Activated T-cell treated with anti-CD3 and anti-CD28 coated beads, Interleukin-2, amount 50 U/mL, for 1 hour (primary cell): Measurements from ENCODE around the gene ULK4.
"Not testable (repeated sequence)": the region's sequence is repeated elsewhere in the genome, so short reads cannot be mapped to it uniquely, and the experiment has no call there.

Experiments
- DNase-seq: peaks from one replicate; pipeline ENCODE4 v3.0.0-alpha.2; 2020

ULK4 gene

DNA sequence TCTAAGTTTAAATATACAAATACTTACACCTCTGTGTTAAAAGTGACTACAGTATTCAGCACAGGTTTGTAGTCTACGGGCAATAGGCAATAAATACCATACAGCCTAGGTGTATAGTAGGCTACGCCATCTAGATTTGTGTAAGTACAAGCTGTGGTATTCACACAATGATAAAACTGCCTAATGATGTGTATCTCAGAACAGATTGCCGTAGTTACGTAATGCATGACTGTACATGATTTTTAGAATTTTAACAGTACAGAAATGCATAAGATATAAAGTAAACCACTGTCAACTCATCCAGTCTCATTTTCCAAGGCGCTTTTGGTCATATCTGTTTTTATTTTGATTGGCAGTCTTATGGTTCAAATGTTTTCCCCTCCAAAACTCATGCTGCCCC is 396.9 kb downstream of the ULK4 start:
- DNase-seq, result no peak

DNA sequence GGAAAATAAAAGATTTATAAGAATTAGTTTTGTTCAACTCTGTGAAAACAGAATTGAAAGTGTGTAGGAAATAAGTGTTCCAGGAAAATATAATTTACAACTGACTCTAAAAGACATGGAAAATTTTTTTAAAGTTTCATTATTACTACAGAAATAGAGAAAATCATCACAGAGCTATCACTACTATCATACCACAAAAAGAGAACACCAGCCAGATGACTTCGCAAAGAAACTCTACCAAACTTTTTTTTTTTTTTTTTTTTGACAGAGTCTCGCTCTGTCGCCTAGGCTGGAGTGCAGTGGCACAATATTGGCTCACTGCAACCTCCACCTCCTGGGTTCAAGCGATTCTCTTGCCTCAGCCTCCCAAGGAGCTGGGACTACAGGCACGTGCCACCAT is 405.7 kb downstream of the ULK4 start:
- not testable (repeated sequence) for DNase-seq

DNA sequence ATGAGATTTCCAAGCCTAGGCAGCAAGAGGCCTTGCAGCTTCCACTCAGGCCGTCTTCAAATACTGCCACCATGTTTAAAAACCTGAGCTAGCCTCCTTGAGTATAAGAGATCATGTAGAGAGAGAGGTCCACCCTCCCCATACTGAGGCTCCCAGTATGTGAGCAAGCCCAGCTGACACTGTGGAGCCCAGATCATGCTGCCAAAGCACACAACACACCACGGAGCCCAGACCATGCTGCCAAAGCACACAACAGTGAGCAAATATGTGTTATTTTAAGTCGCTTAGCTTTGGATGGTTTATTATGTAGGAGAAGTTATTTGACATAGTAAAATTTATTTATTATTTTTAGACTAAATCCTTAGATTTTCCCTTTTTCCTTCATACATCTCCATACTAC is 428.9 kb downstream of the ULK4 start:
- no peak for DNase-seq

DNA sequence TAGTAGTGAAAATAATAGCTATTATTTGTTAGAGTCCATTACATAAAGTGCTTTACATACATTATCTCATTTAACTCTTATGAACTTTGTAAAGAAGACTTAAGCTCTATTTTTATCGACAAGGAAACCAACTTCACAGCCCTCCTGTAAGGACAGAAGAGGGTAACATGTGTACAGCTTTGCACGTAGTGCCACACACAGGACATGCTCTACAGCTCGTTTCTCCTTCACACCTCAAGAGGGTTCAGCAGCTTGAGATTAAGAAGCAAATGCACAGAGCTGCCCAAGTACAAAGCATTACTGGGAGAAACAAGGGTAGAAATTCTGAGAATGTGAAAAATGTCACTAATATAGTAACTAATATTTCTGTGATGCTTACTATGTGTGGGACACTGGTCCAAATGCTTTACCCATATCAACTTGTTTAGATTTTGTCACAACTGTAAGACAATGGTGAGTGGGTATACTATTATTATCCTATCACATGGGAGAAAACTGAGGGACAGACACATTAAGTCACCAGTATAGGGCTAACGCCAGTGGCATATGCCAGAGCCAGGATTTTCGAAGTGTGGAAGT is 434.8 kb downstream of the ULK4 start:
- DNase-seq, result no peak

DNA sequence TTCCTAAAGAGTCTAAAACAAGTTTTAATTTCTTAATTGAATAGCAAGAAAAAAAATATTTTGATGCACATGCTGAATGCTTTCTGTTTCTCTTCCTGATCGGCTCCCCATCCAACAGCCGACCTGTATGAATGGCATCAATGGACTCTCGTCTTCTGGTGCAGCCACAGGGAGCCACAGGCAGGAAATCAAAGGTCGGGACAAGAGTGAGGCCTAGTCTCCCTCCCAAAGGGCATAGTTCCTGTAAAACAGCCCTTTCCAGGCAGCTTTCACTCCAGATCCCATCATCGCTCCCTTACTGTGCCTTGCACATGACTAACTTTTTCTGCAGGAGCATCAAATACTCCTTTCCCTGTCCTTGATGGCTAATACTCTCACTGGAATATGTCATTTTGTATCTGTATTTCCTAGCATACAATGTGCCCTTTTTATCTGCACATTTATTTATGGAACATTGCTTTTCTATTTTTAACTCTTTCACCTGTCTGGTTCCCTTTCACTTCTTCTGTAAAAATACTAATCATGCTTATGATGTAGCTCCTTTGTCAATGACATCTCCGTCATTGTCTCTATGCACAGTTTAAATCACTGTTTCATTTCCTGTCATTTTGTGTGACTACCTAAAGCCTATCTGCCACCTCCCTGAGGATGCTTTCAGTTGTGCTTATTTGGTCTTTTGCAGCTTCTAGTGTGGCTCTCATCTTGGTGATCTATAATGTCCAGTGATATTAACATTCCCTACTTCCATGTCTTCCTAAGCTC is 436.4 kb downstream of the ULK4 start:
- no peak for DNase-seq

DNA sequence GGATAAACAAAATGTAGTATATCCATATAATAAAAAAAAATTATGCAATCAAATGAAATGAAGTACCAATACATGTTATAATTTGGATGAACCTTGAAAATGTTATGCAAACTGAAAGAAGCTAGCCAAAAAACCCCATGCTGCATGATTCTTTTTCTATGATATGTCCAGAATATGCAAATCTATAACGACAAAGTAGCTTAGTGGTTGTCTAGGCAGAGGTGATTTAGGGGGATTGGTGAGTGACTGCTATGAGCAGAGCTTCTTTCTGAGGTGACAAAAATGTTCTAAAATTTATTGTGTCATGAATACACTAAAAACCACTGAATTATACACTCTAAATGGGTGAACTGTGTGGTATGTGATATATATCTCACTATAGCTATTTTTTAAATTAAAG is 438.0 kb downstream of the ULK4 start:
- no peak for DNase-seq

DNA sequence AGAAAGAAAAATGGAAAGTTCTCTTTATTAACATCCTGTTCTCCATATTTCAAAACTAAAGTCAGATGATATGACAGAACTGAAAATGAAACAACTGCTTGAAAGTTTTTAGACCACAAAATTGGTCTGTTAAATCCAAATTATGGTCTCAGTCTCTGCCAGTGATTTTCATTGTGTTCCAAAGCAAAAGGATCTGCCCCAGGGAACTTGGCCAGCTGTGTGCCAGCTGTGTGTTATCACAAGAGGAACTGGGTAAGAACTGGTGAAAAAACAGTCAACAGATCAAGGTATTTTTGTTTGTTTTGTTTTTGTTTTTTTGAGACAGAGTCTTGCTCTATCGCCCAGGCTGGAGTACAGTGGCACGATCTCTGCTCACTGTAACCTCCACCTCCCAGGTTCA is 439.3 kb downstream of the ULK4 start:
- DNase-seq, result no peak

DNA sequence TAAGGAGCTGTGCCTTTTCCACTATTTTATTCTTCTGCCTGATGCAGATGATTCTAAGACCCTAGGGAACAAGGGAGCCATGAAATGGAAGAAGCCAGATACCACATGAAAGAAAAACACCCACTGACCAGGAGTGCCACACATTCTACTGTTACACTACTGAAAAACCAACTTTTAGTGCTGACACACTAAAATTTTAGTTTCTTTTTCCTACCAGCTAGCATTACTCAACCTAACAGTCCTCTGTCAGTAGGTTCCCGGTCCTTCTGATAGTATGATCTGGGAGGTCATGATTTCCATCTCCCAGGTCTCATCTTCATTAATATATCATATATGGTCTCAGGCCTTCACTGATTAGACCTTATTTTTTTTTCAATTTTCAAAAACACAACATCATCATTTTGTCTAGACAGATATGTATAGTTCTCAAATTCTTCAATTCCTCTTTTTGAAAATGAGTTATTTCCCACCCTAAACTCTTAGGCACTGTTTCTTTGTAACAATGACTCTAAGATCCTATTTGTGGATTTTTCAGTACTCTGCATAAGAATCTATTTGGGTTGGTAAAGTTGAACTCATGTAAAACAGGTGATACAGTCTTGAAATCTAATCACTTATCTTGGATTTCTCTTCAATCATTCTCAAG is 440.8 kb downstream of the ULK4 start:
- no peak for DNase-seq

DNA sequence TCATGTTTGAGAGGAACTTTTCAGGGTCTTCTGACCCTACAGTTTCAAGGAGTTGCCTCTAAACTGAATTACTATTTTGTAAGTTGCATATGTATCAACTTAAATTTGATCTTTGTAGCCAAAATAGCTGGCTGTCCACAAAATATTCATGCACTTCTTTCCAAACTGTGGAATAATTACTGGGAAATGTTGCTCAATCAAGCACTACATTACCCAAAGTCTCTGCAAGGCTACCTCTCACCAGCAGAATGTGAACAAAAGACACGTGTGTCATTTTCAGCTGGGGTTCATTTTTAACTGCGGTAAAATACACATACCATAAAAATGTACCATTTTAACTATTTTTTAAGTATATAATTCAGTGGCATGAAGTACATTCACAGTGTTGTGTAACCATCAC is 442.2 kb downstream of the ULK4 start:
- no peak for DNase-seq

DNA sequence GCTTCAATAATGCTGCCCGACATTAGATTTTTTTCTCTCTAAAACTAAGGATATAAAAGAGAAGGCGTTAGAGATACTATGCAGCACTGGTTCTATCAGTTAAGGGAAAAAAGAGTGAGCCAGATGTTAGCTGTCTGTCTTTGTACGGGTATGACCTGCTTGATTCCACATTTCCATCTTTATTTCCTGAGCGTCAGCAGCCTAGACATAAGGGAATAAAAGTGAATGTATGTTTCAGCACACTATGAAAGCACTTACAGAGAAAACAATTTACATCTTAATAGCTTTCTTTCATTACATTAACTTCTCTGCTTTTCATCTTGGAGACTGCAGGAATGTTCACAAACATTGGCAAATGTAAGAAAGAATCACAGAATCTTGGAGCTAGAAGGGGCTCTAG is 443.3 kb downstream of the ULK4 start:
- no peak for DNase-seq

DNA sequence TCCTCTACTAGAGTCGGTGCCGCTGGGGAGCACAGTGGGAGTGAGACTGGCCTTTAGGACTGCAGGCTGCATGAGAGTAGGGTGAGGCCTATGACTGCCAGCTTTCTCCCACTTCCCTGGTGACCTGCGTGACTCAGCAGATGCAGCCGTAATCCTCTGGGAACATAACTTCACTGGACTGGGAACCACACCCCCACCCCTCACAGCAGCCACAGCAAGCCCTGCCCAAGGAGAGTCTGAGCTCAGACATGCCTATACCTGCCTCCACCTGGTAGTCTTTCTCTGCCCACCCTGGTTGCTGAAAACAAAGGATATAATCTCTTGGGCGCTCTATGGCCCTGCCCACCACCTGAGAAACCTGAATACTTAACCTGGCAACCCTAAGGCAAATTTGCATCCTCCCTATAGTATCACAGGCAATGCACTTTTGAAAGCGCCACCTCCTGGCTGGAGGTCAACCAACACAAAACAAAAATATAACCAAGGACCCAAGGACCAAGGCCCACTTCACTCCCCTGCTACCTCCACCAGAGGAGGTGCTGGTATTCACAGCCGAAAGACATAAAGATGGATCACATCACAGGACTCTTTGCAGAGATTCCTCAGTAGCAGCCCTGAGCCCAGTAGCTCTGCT is 453.7 kb downstream of the ULK4 start:
- no peak for DNase-seq

DNA sequence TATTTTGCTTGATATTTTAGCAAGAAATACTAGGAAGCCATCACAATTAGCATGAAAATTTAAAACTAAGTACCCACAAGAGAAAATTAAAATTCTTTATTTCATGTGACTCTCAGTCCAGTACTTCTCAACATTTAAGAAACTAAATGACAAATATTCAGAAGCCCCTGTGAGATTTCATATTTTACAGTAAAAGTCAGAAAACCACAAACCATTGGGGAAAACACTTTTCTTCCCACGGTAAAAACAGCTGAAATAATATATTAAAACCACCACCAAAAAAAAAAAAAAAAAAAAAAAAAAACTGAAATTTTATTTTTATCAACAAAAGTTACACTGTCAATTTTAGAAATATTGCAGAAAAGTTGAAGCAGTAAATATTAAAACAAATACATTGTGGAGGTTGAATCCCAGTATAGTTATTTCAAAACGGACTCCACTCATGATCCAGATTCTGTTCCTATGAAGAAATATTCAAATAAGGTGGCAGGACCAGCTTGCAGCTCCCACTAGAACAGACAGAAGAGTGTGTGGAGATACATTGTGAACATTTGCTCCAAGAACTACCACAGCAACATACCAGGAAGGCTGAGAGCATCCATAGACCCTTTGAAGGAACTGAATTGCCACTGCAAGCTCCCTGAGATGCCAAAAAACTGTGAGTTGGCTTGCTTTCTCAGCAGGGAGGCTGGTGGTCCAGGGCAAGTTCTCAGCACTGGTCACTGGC is 454.4 kb downstream of the ULK4 start:
- DNase-seq, result no peak

DNA sequence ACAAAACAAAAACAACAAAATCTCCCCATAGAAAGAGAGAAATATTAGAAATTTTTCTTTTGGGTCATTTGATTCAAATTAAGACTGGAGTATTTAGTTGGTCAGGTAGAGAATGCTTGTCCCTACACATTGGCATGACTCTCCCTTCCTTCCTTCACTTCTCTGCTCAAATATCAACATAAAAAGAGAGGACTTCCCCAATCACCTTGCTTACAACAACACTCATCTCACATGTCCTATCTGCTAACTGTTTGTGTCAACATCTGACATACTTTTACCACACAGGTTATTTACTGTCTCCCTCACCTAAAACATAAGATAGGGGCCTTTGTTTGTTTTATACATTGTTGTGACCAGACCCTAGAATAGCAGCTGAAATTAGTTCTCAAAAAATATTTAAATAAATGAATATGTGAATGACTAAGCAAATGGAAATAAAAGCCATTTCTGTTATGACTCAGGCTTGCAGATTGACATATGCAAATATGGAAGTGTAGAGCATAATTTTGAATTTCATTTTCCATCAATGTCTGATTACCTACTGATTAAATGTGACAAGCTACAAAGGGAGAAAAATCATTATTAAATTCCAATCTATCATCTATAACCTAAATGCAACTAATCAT is 457.8 kb downstream of the ULK4 start:
- DNase-seq, result no peak

DNA sequence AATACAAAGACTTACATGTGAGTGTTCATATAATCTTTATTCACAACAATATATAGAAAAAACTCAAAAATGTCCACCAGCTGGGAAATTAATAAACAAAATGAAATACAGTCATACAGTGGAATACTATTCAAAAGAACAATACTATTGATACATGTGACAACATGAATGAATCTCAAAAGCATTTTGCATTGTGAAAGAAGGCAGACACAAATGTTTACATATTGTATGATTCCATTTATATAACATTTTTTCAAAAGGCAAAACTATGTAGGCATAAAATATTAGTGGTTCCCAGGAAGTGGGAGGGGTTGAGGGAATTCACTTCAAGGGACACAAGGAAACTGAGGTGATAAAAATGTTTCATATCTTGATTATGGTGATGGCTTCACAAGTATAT is 459.4 kb downstream of the ULK4 start:
- DNase-seq, result no peak

DNA sequence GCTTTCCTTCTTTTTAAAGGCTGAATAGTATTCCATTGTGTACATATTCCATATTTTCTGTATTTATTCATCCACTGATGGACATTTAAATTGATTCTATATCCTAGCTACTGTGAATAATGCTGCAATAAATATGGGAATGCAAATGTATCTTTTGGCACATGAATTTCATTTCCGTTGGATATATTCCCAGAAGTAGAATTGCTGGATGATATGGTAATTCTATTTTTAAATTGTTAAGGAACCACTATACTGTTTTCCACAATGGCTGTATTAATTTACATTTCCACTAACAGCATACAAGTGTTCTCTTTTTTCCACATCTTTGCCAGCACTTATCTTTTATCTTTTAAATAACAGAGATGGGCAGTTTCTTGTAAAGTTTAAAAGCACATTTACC is 459.9 kb downstream of the ULK4 start:
- DNase-seq, result no peak

DNA sequence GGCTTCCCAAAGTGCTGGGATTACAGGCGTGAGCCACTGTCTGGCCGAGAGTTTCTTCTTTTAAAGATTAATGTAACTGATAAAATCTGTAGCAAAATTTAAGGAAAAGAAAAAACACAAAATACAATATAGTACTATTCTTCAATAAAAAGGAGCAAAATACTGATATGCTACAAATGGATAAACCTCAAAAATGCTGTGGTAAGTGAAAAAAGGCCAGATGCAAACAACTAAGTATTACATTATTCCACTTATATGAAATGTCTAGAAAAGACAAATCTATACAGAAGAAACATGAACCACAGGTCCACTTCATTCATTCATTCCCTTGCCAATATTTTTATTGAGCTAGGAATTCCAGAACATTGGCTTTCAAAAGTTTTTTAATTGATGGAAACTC is 463.1 kb downstream of the ULK4 start:
- DNase-seq, result no peak

DNA sequence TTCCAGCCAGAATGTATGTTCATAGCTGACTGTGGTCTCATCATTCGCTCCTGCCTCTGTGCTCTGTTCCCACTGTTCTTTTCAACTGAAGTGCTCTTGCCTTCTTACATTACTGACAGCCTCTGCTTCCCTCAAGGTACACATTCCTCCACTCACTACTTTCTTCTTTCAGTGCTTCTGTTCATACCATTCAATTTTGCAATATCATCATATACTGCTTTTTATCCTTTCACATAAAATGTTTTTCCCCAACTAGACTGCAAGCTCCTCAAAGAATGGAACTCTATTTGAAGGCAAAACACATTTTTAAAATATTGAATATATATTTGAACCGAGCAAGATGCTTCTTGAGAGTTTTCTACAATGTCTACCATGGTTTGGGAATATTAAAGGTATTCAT is 471.5 kb downstream of the ULK4 start:
- DNase-seq, result no peak

DNA sequence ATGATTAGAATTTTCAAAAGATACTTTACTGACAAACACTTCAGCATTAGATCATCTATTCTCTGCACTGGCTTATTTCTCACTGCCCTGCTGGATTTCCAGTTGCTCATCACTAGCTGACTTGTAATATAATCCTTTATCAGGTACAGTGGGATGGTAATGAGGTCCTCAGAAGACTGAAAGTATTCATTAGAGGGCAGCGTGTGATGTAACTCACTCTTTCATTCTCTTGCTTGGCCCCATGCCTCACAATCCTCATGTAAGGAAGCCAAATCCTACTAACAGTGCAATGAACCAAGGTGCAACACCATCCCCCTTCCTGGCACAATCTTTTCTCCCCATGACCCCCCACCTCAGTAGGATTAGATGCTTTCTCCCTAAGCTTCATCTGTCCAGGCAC is 472.7 kb downstream of the ULK4 start:
- no peak for DNase-seq

DNA sequence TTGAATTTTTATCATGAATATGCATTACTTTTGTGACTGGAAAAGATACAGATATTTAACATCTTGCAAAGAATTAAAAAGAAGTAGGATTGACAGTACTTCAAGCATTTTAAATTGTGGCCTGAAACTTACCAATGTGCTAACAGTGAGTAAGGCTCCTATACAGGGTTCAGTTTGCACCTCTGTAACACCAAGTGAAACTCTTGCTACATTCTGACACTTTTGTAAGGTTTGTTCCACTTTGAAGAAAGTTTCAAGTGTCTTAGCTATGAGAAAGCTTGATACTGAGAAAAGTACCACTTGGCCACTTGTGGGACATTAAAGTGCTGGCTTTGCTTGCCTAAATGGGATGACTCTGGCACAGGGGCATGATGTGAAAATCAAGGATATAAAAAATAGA is 473.4 kb downstream of the ULK4 start:
- DNase-seq, result no peak

DNA sequence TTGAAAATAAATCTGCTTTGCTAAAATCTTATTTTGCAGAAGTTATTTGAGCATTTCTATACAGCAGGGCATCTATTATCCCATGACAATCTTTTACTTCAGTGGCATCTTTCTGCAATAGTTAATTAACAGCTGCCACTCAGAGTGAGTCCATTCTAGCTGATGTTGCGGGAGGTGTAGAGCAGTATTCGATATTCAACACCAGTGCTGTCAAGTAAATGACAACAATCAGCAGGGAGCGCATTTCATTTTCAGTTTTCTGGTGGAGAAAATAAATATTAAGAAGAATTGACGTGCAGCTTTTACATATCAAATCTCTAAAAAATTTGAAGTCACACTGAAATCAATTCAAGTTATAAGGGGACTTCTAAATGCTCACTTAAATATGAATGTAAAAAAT is 476.4 kb downstream of the ULK4 start:
- no peak for DNase-seq

DNA sequence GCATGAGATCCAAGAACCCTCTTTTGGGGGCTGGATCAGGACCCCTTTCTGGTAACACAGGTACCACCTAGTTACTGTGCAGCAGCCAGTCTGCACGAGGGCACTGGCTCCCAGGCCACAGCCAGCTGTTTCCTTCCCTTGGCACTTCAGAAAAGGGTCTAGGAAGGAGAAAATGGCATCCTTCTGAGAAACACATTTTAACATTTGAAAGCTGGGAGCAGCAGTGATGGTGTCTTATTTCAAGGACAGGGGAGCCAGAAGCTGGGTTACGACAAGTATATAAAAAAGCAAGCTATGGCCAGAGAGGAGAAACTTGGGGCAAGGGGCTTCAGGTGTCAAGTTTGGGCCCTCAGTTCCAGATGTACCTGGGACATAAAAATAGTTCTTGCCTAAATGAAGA is 479.8 kb downstream of the ULK4 start:
- DNase-seq, result no peak

DNA sequence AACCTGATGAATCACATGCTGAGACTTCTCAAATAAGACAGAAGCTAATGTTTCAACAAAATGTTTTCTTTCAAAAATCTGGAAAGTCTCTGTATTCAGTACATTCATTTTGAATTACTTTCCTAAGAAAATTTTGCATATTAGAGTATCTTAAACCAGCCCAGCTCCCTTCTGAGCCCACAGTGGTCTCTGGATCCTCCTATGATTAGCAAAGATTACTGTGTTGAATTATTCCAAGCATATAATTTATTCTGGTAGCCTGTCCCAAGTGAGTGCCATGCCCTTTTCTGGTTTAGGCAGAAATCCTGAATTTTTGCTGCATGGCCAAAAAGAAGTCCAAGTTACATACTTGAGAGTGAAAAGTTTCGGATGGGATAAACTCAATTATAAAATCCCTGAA is 483.6 kb downstream of the ULK4 start:
- no peak for DNase-seq
